Measurements from ENCODE around the gene RSF1.
A peak's percentile ranks its signal among the peaks of the same experiment; 100 is the strongest.

RSF1 gene

DNA sequence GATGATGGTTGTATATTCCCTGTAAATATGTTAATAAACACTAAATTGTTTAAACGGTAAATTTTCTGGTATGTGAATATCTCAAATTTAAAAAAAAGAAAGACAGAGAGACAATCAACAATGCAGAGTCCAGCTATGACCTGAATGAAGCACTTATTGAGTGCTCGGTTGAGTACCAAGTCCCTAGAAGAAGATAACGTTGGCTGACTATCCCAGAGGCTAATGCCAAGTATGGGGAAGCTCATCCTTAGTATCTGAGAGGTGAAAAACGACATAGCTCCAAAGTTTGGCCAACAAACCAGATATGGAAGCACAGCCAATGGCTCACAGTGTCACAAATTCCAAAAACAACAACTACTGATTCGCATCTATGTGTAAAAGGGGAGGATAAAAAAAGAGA, 71.3 kb downstream of the RSF1 start:
- DNase-seq = no peak

DNA sequence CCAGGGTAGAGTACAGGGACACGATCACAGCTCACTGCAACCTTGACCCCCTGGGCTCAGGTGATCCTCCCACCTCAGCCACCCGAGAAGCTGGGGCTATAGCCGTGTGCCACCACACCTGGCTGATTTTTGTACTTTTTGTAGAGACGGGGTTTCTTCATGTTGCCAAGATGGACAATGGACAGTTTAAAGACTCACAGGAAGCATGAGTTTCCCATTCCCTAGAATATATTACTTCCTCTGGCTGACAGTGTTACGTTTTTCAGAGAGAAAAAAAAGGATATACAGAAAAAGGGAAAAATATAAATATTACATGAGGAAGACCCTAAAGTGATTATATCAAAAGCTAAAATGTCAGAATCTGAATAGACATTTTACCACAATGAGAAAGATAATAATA, 72.3 kb downstream of the RSF1 start:
- DNase-seq = no peak

DNA sequence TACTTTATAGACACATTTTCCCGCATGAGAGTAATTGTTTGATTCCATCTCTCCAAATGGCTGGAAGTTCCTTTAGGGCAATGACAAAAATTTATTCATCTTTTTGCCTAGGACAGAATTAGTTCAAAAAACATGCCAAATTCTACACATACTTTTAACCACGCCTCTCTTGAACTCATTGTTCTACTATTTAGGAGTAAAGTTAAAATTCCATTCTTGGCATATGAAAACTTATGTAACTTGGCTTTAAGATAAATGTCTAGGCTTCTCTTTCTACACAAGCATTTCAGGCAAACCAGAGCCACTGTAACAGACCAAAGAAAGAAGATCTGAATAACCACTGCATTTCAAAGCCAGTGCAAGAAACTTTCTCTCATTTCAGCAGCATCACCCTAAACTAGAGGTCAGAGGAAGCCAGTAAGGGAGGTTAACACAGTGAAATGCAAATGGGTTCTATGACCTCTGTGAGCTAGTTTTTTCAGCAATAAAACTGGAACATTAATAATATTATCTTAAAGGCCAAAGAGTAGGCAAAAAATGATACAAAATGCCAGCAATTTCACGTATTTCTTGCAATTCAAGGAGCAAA, 73.0 kb downstream of the RSF1 start:
- DNase-seq = no peak

DNA sequence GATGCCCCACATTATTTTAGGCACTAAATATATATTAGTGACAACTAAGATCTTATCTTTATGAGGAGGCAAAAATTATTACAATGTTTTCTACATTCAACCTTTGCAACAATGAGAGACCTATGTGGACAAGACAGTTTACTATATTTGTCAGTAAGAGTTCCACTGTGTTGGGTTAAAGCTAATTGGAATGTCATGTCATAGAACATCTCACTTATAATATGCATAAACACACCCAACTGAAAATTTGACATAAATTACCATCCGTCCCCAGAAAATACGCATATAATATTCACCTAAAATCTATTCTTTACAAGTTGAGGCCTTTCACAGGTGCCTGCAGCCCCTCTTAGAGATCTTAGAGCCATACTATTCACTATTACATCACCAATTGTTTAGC, 84.0 kb downstream of the RSF1 start:
- no peak for DNase-seq

DNA sequence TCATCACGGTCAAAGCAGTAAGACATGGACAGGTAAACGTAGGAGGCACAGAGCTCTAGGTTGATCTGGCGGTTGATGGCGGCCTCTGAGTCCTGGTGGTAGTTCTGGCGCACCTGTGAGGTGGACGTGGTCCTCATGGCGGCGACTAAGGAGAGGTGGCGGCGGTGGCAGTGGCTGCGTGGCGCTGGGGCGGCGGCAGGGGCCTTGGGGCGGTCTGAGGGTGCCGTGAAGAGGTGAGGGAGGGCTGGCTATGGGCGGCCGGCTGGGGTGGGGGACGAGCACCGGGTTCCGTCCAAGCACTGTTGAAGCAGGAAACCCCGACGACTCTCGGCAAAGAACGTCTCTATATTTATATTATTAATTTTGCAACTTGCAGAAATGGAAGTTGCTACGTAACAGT, 85.6 kb downstream of the RSF1 start:
- DNase-seq = no peak

DNA sequence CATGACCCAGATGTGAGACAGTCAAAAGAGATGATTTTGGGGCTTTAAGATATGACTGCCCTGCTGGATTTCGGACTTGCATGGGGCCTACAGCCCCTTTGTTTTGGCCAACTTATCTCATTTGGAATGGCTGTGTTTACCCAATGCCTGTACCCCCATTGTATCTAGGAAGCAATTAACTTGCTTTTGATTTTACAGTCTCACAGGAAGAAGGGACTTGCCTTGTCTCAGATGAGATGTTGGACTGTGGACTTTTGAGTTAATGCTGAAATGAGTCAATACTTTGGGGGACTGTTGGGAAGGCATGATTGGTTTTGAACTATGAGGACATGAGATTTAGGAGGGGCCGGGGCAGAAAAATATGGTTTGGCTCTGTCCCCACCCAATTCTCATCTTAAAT, 88.4 kb downstream of the RSF1 start:
- no peak for DNase-seq

DNA sequence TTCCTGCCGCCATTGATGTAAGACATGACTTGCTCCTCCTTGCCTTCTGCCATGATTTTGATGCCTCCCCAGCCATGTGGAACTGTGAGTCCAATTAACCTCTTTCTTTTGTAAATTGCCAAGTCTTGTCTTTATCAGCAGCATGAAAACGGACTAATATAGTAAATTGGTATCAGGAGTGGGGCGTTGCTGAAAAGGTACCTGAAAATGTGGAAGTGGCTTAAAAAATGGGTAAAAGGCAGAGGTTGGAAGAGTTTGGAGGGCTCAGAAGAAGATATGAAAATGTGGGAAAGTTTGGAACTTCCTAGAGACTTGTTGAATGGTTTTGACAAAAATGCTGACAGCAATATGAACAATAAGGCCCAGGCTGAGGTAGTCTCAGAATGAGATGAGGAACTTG, 89.7 kb downstream of the RSF1 start:
- DNase-seq = no peak

DNA sequence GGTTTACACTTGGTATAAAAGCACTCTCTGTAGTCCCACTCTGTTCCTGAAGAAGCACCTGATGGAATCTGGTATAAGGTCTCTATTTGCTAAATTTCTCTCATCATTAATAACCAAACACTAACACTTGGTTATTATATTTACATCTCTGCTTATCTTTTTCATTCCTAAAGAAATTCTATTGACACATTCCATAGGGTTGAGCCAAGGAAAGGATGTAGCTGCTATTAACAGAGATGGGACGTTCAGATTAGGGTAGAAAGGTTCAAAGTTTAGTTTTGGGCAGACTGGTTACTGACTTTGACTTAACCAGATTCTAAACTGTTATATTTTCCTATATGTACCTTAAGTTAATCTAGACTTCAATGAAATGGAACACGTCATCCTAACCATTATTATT, 91.5 kb downstream of the RSF1 start:
- DNase-seq = no peak

DNA sequence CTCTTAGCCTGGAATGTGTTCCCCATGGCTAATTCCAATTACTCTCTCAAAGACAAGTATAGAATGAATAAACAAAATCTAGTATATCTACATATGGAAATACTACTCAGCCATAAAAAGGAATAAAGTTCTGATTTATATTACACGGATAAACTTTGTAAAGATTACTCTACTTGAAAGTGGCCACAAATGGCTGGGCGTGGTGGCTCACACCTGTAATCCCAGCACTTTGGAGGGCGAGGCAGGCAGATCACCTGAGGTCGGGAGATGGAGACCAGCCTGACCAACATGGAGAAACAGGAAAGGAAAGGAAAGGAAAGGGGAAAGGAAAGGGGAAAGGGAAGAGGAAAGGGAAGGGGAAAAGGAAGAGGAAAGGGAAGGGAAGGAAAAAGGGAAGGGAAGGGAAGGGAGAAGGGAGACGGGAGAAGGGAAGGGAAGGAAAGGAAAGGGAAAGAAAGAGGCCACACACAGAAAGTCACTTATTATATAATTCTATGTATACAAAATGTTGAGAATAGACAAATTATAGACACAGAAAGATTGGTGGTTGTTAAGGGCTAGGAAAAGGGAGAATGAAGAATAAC, 92.2 kb downstream of the RSF1 start:
- DNase-seq = no peak

DNA sequence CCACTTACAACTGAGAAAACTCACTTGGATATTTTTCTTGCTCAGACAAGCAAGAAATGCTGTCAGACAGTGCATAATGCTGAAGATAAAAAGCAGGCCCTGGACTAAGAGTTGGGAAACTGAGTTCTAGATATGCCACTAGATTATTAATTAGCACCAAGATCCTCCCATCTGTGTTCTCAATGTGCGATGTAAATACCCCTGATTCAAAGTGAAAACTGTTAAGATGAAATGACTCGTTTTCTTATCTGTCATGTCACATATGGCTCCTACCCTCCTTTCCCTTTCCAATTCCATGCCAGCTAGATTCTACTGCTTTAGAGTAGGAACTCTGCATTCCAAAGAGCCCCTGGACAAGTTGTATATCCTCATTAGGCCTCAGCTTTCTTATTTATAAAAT, 94.0 kb downstream of the RSF1 start:
- DNase-seq = no peak

DNA sequence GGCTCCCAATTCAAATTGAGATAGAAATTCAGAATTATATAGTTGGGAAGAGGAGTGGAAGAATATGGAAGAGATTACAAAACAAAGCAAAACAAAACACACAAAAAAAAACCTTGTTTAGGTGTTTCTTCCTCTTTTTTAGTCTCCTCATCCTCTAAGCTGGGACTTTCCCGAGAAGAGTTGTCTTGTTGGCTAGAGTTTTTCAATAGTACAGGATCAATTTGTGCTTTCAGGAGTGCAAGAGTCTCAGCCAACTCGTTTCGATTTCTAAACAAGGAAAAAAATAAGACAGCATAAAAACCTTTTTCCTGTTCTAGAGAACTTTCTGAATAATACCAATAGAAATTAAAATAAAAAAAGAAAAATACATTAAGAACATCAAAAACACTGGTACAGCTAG, 95.1 kb downstream of the RSF1 start:
- no peak for DNase-seq

DNA sequence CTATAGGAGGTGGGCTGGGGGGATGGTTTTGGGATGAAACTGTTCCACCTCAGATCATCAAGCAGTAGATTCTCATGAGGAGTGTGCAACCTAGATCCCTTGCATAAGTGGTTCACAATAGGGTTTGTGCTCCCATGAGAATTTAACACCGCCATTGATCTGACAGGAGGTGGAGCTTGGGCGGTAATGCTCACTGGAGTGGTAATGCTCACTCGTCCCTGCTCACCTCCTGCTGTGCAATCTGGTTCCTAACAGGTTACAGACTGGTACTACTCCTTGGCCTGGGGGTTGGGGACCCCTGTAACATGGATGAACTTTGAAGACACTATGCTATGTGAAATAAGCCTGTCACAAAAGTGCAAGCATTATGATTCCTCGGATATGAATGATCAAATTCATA, 95.9 kb downstream of the RSF1 start:
- DNase-seq = no peak

DNA sequence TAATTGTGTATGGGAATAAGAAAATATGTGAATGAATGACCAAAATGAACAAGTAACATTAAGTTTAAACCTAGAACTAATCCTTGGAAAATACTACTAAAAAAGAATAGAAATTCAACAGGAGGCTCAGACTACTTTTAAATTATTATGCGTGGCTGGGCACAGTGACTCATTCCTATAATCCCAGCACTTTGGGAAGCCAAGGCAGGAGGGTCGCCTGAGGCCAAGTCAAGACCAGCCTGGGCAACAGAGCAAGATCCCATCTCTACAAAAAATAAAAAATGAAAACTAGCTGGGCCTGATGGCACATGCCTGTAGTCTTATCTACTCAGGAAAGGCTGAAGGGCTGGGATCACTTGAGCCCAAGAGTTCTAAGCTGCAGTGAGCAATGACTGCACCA, 97.5 kb downstream of the RSF1 start:
- DNase-seq = no peak

DNA sequence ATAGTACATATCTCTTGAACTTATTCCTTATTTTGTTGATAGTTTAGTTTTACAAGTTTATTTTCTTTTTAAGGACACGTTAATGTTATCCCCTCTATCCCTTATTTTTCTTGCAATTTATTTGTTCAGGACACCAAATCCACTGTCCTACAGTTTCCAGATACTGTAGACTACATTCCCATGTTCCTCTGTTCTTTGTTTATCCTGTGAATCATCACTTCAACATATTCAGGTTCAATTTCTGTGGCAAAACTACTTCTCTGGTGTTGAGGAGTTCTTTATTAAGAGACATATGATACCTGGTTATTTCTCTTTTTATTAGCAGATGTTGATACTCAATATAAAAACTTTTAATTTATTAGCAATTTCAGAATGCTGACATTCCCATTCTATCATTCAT, 110.2 kb downstream of the RSF1 start:
- DNase-seq = no peak

DNA sequence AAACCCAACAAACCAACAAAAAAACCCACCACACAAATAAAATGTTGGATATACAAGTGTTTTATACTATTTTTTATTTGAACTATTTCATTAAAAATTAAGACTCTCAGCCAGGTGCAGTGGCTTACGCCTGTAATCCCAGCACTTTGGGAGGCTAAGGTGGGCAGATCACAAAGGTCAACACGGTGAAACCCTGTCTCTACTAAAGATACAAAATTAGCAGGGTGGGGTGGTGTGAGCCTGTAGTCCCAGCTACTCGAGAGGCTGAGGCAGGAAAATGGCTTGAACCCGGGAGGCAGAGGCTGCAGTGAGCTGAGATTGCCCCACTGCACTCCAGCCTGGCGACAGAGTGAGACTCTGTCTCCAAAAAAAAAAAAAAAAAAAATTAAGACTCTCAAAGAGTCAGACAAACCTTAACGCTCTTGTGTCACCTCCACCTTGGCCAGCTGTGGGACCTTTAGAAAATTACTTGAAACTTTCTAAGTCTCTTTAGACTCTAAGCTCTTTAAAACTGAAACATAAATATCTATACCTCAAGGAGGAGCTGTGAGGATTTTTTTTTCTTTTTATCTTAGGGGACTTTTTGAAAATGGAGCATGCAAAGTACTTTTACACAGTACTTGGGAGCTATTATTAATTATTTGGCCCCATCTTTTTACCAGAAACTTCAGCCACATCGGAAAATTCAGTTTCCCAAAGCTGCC, 114.5 kb downstream of the RSF1 start:
- no peak for DNase-seq

DNA sequence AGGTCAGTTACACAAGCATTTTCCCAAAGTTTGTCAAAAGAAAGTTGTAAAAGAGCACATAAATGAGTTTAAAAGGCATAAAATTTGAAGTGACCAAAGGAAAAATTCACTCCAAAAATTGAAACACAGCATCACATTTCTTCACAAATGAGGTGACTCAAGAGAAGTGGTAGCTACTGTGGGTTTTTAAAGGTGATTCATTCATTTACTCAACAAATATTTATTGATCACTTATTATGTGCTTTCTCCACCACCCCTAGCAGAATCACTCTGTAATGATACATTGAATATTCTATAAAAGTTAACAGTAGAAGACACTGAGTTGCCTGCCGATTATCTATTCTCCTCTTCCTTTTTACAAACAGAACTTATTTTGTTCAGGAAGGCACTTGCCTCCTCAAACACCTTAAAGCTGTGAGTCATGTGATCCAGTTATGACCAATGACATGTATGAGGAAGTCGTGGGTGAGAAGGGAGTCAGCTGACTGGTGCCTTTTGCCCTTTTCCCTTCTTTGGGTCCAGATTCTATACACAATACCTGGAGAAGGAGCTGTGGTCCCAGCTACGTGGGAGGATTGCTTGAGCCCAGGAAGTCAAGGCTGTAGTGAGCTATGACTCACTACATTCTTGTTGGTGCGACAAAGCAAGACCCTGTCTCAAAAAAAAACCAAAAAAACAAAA, 115.2 kb downstream of the RSF1 start:
- DNase-seq = peak; percentile 1

DNA sequence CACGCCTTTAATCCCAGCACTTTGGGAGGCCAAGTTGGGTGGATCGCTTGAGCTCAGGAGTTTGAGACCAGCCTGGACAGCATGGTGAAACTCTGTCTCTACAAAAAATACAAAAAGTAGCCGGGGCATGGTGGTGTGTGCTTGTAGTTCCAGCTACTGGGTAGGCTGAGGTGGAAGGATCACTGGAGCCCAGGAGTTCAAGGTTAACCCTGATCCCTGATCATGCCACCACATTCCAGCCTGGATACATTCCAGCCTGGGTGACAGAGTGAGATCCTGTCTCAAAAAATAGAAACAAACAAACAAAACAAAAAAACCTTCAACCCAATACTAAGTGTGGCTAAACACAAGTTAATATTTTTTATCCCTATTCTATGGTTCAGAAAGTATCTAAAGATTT, 116.5 kb downstream of the RSF1 start:
- DNase-seq = no peak

DNA sequence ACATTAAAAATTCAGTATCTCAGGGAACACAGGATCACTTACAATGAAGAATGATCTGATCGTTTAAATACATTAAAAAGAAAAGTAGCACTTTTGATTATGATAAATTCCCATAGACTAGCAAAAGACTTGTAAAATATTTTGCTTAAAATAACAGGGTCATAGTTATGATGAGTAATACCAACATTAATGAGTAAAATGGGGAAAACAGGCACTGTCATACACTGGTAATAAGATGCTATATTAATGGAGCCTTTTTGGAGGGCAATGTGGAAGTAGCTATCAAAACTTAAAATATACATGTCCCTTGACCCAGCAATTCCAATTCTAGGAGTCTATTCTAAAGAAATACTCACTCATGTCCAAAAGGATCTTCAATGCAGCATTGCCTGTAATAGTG, 121.1 kb downstream of the RSF1 start:
- no peak for DNase-seq

DNA sequence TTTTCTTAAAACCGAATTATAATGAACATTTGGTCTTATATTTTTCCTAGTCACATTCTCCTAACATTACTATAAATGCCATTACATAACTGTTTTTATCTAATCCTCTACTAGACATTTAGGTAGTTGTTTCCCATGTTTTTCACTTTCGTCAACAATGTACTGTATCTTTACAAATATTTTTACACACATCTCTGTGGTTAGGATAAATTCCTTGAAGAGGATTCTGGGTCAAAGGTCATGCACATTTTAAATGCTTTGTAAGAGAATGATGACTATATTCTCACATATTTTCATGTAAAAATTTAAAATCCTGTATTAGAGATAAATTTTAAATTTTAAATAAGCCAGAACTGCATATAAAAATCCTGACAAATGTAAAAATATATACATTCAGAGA, 121.6 kb downstream of the RSF1 start:
- DNase-seq = no peak

DNA sequence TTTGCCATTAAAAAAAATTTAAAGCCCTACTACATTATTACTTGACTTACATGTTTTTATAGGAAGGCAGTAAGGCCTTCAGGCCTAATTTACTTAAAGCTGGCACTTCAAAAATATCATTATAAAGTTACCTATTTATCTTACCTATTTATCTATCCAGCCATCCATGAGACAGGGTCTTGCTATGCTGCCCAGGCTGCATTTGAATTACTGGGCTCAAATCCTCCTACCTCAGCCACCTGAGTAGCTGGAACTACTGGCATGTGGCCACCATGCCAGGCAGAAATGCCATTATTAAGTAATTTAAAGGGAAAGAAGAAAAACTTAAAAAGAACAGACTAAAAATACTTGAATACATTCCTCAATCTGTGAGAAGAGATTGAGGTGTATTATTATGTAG, 122.7 kb downstream of the RSF1 start:
- DNase-seq = no peak

DNA sequence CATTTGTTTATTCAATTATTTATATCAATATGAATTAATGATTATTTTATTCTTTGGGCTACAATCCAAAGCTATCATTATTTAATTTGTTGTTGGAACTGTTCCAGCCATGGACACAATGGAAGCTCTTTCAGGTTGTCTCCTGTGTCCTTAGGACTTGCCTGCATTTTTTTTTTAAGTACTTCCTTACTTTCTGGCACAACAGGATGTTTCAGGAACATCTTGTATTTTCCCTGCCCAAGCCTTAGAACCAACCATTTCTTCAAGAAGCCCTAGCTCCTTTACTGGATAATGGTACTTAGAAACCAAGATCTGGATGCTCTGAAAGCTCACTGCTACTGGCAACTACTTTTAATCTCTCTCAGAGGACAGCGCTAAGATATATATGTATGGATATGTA, 125.1 kb downstream of the RSF1 start:
- DNase-seq = no peak

DNA sequence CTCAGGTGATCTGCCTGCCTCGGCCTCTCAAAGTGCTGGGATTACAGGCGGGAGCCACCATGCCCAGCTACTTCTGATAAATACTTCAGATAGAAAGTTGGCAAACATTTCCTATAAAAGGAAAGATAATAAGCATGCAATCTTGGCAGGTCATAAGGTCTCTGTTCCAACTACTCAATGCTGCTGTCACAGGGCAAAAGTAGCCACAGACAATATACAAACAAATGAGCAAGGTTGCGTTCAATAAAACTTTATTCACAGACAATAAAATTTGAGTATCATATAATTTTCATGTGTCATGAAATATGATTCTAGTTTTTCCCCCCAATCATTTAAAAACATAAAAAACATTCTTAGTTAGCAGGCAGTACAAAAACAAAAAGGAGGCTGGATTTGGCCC, 129.9 kb downstream of the RSF1 start:
- DNase-seq = no peak

DNA sequence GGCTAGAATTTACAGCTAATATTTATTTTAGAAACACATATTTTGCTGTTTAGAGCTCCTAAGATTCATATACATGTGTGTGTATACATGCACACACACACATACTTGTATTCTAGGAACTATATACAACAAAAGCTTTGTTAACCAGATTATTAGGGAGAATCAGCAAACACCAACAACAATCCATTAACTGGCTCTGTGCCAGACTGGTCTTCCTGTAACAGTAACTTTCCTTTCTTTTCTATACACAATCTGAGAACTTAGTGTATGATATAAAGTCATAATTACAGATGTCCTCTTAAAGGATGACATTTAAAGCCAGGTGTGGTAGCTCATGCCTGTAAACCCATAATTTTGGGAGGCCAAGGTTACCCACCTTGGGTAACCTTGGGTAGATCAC, 133.4 kb downstream of the RSF1 start:
- no peak for DNase-seq

DNA sequence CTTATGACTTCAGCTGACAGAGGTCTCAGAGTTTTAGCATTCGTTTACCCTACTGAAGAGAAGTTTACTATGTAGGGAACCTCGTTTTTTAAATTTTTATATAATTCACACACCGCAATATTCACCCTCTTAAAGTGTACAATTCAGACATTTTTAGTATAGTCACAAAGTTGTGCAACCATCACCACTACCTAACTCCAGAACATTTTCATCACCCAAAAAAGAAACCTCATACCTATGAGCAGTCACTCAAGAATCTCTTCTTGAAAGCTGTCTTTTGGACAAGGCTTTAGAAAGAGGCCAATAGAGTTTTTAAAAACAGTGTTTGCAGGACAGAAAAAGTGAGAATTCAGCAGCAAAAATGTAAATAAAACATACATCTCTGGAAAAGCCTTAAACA, 143.4 kb downstream of the RSF1 start:
- DNase-seq = no peak

Data from CD4-positive, alpha-beta T cell treated with Interleukin-4 for 4 hours (primary cell).